Gastroesophageal sphincter (tissue), 3 donors: ENCODE data around the gene NBR1.
A peak's percentile ranks its signal among the peaks of the same experiment; 100 is the strongest.

Experiments used
- CTCF ChIP-seq, 4 experiments: fragments of 200-600 bp in 2 of 4; fragments of 450-650 bp in 2 of 4; sonication (generic) in 1 of 4; IDR thresholded peaks; one replicate each; pipeline ENCODE4 v1.5.1; 2017 to 2019; ENCODE audit warnings: antibody characterized with exemption in 4 of 4, mild to moderate bottlenecking in 2 of 4, moderate library complexity in 2 of 4
- EP300 ChIP-seq: sonication (generic); formaldehyde crosslinking; IDR thresholded peaks from one replicate; pipeline ENCODE4 v1.6.1; 2017; ENCODE audit warnings: antibody characterized with exemption, mild to moderate bottlenecking
- POLR2A ChIP-seq, 2 donors: fragments of 450-650 bp; IDR thresholded peaks; one replicate each; pipeline ENCODE4 v1.6.1; 2017; ENCODE audit warnings: antibody characterized with exemption in 2 of 2, mild to moderate bottlenecking in 2 of 2, moderate library complexity in 1 of 2

GRCh38 chr17:43170766-43171585 is at the start of gene NBR1:
- TF ChIP-seq CTCF (IDR thresholded peaks at IDR 0.05) (peak in 2 of 4 experiments; percentile 21 to 28), POLR2A (IDR thresholded peaks at IDR 0.05) (peak; percentile 65 to 75), EP300 (no peak)
